SK-N-SH treated with all-trans-retinoic acid at 6 μM for 48 hours (cell line): Measurements from ENCODE around the gene MAST4.

Experiments used
- ATAC-seq: fragments of 200-7000 bp; cut with Tn5 transposase; 3 replicates; pipeline ENCODE4 v1.9.1; 2020; ENCODE audit warnings: mild to moderate bottlenecking, moderate library complexity
- ARNTL ChIP-seq: fragments of 450-650 bp; formaldehyde crosslinking; IDR thresholded peaks from 2 replicates; pipeline ENCODE4 v1.5.0; 2020; ENCODE audit warnings: low read depth, mild to moderate bottlenecking, moderate library complexity, borderline replicate concordance
- BACH2 ChIP-seq: fragments of 250-450 bp; sonication (Bioruptor Pico); IDR thresholded peaks from 2 replicates; pipeline ENCODE4 v1.9.0; 2021; ENCODE audit warnings: mild to moderate bottlenecking, borderline replicate concordance
- CREB5 ChIP-seq: fragments of 250-450 bp; sonication (Bioruptor Pico); IDR thresholded peaks from 2 replicates; pipeline ENCODE4 v1.5.1; 2020; ENCODE audit warnings: low read depth, mild to moderate bottlenecking, moderate library complexity
- CSDC2 ChIP-seq: fragments of 250-450 bp; sonication (Bioruptor Pico); IDR thresholded peaks from 2 replicates; pipeline ENCODE4 v1.5.0; 2020; ENCODE audit warnings: mild to moderate bottlenecking, moderate library complexity
- CSRNP3 ChIP-seq: fragments of 250-450 bp; sonication (Bioruptor Pico); IDR thresholded peaks from 2 replicates; pipeline ENCODE4 v1.5.1; 2021; ENCODE audit warnings: mild to moderate bottlenecking, moderate library complexity
- ESRRG ChIP-seq: fragments of 250-450 bp; sonication (Bioruptor Pico); IDR thresholded peaks from 2 replicates; pipeline ENCODE4 v1.6.1; 2021; ENCODE audit warnings: mild to moderate bottlenecking
- GLIS3 ChIP-seq: fragments of 250-450 bp; sonication (Bioruptor Pico); IDR thresholded peaks from 2 replicates; pipeline ENCODE4 v1.5.0; 2020; ENCODE audit warnings: mild to moderate bottlenecking, moderate library complexity
- ISL1 ChIP-seq: fragments of 250-450 bp; sonication (Bioruptor Pico); IDR thresholded peaks from 2 replicates; pipeline ENCODE4 v2.1.2; 2022; ENCODE audit warnings: mild to moderate bottlenecking, moderate library complexity
- PATZ1 ChIP-seq: fragments of 250-450 bp; sonication (Bioruptor Pico); IDR thresholded peaks from 2 replicates; pipeline ENCODE4 v1.8.0; 2020; ENCODE audit warnings: mild to moderate bottlenecking, moderate library complexity, borderline replicate concordance
- POU6F1 ChIP-seq: fragments of 250-450 bp; sonication (Bioruptor Pico); IDR thresholded peaks from 2 replicates; pipeline ENCODE4 v1.8.0; 2021; ENCODE audit warnings: low read depth, mild to moderate bottlenecking, moderate library complexity, borderline replicate concordance
- PPARA ChIP-seq: fragments of 250-450 bp; sonication (Bioruptor Pico); IDR thresholded peaks from 2 replicates; pipeline ENCODE4 v1.5.0; 2020; ENCODE audit warnings: mild to moderate bottlenecking, borderline replicate concordance
- TCF4 ChIP-seq: fragments of 250-450 bp; sonication (Bioruptor Pico); IDR thresholded peaks from 2 replicates; pipeline ENCODE4 v1.8.0; 2021; ENCODE audit warnings: mild to moderate bottlenecking, moderate library complexity, borderline replicate concordance
- TOX ChIP-seq: fragments of 250-450 bp; sonication (Bioruptor Pico); IDR thresholded peaks from 2 replicates; pipeline ENCODE4 v1.8.0; 2021; ENCODE audit warnings: mild to moderate bottlenecking, moderate library complexity, borderline replicate concordance
- TSHZ2 ChIP-seq: fragments of 250-450 bp; sonication (Bioruptor Pico); IDR thresholded peaks from 2 replicates; pipeline ENCODE4 v1.5.0; 2020; ENCODE audit warnings: mild to moderate bottlenecking, moderate library complexity
- ZC3H10 ChIP-seq: fragments of 250-450 bp; sonication (Bioruptor Pico); IDR thresholded peaks from 2 replicates; pipeline ENCODE4 v1.5.1; 2021; ENCODE audit warnings: mild to moderate bottlenecking, moderate library complexity
- ZFP30 ChIP-seq: fragments of 450-650 bp; formaldehyde crosslinking; IDR thresholded peaks from 2 replicates; pipeline ENCODE4 v1.5.0; 2022; ENCODE audit warnings: mild to moderate bottlenecking, moderate library complexity
- ZNF565 ChIP-seq: fragments of 450-650 bp; formaldehyde crosslinking; conservative IDR thresholded peaks from 2 replicates; pipeline ENCODE4 v1.5.0; 2020; ENCODE audit warnings: low read depth, mild to moderate bottlenecking, moderate library complexity
- ZNF70 ChIP-seq: fragments of 450-650 bp; formaldehyde crosslinking; IDR thresholded peaks from 2 replicates; pipeline ENCODE4 v1.5.0; 2020; ENCODE audit warnings: mild to moderate bottlenecking, moderate library complexity
- ZNF8 ChIP-seq: fragments of 450-650 bp; formaldehyde crosslinking; IDR thresholded peaks from 2 replicates; pipeline ENCODE4 v1.5.0; 2020; ENCODE audit warnings: mild to moderate bottlenecking, moderate library complexity

MAST4 gene

GRCh38 chr5:66824476-66824875 is 228.3 kb downstream of the MAST4 start:
- TF ChIP-seq ZNF565 (CRISPR knock-in tag) (no peak), ZNF70 (no peak), CSRNP3 (no peak), ZC3H10 (CRISPR knock-in tag) (no peak), CREB5 (CRISPR knock-in tag) (no peak), TCF4 (CRISPR knock-in tag) (no peak), GLIS3 (CRISPR knock-in tag) (no peak)
- ATAC-seq, result no peak

GRCh38 chr5:66826263-66826662 is 230.1 kb downstream of the MAST4 start:
- ATAC-seq, result no peak
- TF ChIP-seq PPARA (CRISPR knock-in tag) (no peak), GLIS3 (CRISPR knock-in tag) (no peak), ESRRG (no peak), CREB5 (CRISPR knock-in tag) (no peak), ISL1 (CRISPR knock-in tag) (no peak), TCF4 (CRISPR knock-in tag) (no peak), POU6F1 (CRISPR knock-in tag) (no peak), ZC3H10 (CRISPR knock-in tag) (no peak), ZNF8 (CRISPR knock-in tag) (no peak)

- ATAC-seq, result no peak
- TF ChIP-seq ZNF565 (CRISPR knock-in tag) (no peak), ZC3H10 (CRISPR knock-in tag) (no peak), CSRNP3 (no peak), BACH2 (no peak)
Observed at GRCh38 chr5:66826696-66827095, 230.5 kb downstream of the MAST4 start.

- peak; percentile 18 for ATAC-seq
- TF ChIP-seq PATZ1 (CRISPR knock-in tag) (no peak), TOX (CRISPR knock-in tag) (no peak), POU6F1 (CRISPR knock-in tag) (no peak), ZC3H10 (CRISPR knock-in tag) (no peak), ZFP30 (CRISPR knock-in tag) (no peak), CSDC2 (no peak), ZNF70 (no peak), ZNF565 (CRISPR knock-in tag) (no peak), CSRNP3 (no peak), GLIS3 (CRISPR knock-in tag) (no peak), TSHZ2 (no peak), PPARA (CRISPR knock-in tag) (no peak), BACH2 (no peak), ARNTL (CRISPR knock-in tag) (no peak)
Observed at GRCh38 chr5:66828046-66828547, 231.9 kb downstream of the MAST4 start.
